Measurements from ENCODE around the gene EZR.

GRCh38 chr6:158778005-158778527, 41.1 kb downstream of the EZR start:
- TF ChIP-seq, protein P1, sequence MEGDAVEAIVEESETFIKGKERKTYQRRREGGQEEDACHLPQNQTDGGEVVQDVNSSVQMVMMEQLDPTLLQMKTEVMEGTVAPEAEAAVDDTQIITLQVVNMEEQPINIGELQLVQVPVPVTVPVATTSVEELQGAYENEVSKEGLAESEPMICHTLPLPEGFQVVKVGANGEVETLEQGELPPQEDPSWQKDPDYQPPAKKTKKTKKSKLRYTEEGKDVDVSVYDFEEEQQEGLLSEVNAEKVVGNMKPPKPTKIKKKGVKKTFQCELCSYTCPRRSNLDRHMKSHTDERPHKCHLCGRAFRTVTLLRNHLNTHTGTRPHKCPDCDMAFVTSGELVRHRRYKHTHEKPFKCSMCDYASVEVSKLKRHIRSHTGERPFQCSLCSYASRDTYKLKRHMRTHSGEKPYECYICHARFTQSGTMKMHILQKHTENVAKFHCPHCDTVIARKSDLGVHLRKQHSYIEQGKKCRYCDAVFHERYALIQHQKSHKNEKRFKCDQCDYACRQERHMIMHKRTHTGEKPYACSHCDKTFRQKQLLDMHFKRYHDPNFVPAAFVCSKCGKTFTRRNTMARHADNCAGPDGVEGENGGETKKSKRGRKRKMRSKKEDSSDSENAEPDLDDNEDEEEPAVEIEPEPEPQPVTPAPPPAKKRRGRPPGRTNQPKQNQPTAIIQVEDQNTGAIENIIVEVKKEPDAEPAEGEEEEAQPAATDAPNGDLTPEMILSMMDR (IDR thresholded peaks at IDR 0.05; ENCODE audit: low read length), result no peak
- TF ChIP-seq EZH2 (optimal IDR thresholded peaks at IDR 0.05; ENCODE audit: low read depth, low read length), result no peak
